H54 (cell line): Measurements from ENCODE around the gene NINJ1.

Experiments
- DNase-seq: peaks from one replicate; pipeline ENCODE4 v3.0.0; 2011; ENCODE audit warnings: low spot score, mixed read lengths; ENCODE audit not compliant: insufficient read length
- FAIRE-seq: peaks from 3 replicates; lab custom pipeline; 2011; peaks lifted over from hg19 to GRCh38; lab: Jason Lieb, UNC
- POLR2A ChIP-seq: IDR thresholded peaks from 2 replicates; pipeline ENCODE4 v1.6.1; 2011; ENCODE audit warnings: low read depth, mild to moderate bottlenecking, low read length

The NINJ1 gene

GRCh38 chr9:93081931-93082330, 52.1 kb downstream of the NINJ1 start:
- TF ChIP-seq POLR2A: no peak
- FAIRE-seq: peak; percentile 73

GRCh38 chr9:93081081-93081529, 52.9 kb downstream of the NINJ1 start:
- no peak for TF ChIP-seq POLR2A
- DNase-seq (no peak), FAIRE-seq (no peak)

More at GRCh38 chr9:93081931-93082330, 52.1 kb downstream of the NINJ1 start:
- no peak for DNase-seq

GRCh38 chr9:93080406-93080805, 53.6 kb downstream of the NINJ1 start:
- no peak for TF ChIP-seq POLR2A
- DNase-seq: no peak
- FAIRE-seq: no peak

- FAIRE-seq (no peak), DNase-seq (no peak)
- TF ChIP-seq POLR2A: no peak
These were observed 54.7 kb downstream of the NINJ1 start for GRCh38 chr9:93079371-93079770.

GRCh38 chr9:93077811-93078210, 56.2 kb downstream of the NINJ1 start:
- TF ChIP-seq POLR2A: no peak
- DNase-seq (no peak), FAIRE-seq (no peak)

GRCh38 chr9:93077367-93077766, 56.7 kb downstream of the NINJ1 start:
- no peak for FAIRE-seq
- no peak for DNase-seq
- TF ChIP-seq POLR2A: no peak

- DNase-seq: no peak
- FAIRE-seq: no peak
- no peak for TF ChIP-seq POLR2A
These were observed 57.3 kb downstream of the NINJ1 start for GRCh38 chr9:93076792-93077128.

GRCh38 chr9:93076101-93076791, 57.8 kb downstream of the NINJ1 start:
- no peak for DNase-seq
- no peak for TF ChIP-seq POLR2A
- FAIRE-seq: no peak

GRCh38 chr9:93072383-93072795, 61.7 kb downstream of the NINJ1 start:
- no peak for DNase-seq
- no peak for TF ChIP-seq POLR2A
- no peak for FAIRE-seq
